Kidney tubule cell (primary cell): ENCODE data around the gene PTCRA.
A peak's percentile ranks its signal among the peaks of the same experiment; 100 is the strongest.
"Not testable (repeated sequence)": the region's sequence is repeated elsewhere in the genome, so short reads cannot be mapped to it uniquely, and the experiment has no call there.

ENCODE experiments used
- DNase-seq: peaks from one replicate; pipeline ENCODE4 v3.0.0-alpha.2; 2018; ENCODE audit warnings: low spot score

The PTCRA gene

DNA sequence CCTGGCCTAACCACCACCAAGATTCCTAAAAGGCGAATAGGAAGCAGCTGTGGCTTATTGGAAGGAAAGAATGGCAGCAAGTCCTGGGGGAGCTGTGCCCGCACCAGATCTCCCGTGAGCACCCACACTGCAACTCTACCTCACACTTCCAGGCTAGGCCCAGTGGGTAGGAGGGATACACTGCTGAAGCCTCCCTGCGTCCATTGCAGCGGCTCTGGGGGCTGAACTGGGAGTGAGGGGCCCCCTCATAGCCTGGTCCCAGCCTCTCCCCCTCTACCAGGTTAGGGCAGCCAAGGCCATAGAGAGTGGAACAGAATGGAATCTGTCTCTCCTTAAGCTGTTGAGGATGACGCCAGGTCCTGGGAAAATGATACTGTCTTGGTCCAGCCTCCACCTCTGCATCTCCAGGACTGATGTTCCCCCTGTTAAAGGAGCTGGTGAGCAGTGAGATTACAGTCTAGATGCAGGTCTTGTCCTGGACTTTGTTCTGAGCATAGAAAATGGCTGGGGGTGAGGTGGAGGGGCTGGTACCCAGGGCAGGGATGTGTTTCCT is 24.7 kb downstream of the PTCRA start:
- no peak for DNase-seq

DNA sequence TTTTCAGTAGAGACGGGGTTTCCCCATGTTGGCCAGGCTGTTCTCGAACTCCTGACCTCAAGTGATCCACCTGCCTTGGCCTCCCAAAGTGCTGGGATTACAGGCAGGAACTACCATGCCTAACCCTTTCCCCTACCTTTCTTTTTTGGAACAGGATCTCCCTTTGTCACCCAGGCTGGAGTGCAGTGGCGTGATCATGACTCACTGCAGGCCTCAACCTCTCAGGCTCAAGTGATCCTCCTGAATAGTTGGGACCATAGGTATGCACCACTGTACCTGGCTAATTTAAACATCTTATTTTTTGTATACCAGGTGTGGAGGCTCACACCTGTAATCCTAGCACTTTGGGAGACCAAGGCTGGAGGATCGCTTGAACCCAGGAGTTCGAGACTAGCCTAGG is 25.5 kb downstream of the PTCRA start:
- DNase-seq, result not testable (repeated sequence)

DNA sequence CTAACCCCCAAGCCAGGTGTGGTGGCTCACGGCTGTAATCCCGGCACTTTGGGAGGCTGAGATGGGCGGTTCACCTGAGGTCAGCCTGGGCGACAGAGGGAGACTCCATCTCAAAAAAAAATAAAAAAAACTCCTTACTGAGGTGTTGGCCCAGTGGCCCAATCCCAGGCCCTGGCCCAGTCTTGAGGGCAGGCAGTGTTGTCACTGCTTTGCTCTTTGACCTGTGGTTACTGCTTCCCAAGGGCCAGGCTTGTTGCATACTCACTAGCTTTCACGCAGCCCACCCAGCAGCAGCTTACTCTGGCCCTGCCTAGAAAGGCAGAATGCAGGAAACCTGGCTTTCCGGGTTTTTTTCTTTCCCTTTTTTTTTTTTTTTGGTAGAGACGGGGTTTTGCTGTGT is 26.6 kb downstream of the PTCRA start:
- DNase-seq, result no peak

DNA sequence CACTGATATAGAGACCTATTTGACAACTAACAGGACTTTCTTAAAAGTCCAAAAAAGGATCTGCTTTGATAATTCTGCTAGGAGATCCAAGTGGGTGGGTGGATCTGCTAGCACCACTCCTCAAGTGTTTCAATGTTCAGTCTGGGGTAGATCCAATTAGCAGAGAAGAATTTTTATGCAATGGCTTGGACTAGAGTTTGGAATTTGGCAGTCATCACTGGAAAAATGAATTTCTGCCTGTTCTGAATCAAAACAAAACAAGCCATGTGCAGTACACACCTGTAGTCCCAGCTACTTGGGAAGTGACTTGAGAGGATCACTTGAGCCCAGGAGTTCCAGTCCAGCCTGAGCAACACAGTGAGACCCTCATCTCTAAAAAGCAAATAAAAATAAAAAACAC is 32.1 kb downstream of the PTCRA start:
- no peak for DNase-seq

DNA sequence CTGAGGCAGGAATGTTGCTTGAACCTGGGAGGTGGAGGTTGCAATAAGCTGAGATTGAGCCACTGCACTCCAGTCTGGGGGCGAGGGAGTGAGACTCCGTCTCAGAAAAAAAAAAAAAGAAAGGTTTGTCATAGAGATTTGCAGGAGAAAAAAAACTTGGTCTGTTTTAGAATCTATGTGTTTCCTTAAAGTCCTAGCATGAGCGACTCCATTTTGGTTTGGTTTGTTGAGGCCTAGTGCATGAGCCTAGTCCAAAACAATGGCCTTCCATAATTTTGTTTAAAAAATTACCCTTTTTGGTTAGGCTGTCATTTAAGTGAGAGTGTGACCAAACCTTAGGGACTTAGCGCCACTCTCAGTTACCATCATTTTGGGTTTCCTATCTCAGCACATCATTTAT is 36.5 kb downstream of the PTCRA start:
- DNase-seq, result no peak

DNA sequence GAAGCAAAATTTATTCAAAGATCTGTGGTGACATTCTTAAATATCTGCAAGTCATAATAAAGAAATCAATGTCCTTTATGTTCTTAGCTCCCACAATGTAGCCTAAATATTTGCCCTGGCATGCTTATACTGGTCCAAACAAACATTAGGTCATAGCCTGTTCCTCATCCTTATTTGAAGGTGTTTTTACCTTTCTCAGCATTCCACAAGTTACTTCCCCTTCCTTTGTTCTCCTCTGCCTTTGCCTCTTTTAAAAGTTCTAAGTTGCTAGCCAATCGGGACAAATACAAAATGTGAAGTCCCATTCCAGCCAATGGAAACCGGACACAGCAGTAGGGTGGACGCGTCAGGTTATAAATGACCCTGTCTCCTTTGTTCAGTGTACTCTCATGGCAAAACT is 38.6 kb downstream of the PTCRA start:
- DNase-seq, result not testable (repeated sequence)

DNA sequence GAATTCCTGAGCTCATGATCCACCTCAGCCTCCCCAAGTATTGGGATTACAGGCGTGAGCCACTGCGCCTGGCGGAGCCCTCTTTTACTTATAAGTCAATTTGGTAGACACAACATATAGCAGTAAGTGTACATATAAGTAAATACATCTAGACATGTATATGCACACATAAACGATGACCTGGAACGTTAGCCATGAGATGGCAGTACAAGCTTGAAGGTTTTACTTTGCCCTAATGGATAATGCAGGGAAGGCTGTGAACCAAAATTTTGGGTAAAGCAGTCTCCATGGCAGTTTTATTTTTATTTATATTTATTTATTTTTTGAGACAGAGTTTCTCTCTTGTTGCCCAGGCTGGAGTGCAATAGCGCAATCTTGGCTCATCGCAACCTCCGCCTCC is 42.3 kb downstream of the PTCRA start:
- no peak for DNase-seq

DNA sequence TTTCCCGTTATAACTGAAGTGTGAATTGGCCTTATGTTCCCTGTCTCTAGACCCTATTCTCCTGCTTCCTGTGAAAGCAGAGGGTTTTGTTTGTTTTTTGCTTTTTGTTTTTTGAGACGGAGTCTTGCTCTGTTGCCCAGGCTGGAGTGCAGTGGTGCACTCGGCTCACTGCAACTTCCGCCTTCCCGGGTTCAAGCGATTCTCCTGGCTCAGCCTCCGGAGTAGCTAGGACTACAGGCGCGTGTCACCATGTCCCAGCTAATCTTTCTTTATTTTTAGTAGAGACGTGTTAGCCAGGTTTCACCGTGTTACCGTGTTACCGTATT is 44.0 kb downstream of the PTCRA start:
- no peak for DNase-seq

DNA sequence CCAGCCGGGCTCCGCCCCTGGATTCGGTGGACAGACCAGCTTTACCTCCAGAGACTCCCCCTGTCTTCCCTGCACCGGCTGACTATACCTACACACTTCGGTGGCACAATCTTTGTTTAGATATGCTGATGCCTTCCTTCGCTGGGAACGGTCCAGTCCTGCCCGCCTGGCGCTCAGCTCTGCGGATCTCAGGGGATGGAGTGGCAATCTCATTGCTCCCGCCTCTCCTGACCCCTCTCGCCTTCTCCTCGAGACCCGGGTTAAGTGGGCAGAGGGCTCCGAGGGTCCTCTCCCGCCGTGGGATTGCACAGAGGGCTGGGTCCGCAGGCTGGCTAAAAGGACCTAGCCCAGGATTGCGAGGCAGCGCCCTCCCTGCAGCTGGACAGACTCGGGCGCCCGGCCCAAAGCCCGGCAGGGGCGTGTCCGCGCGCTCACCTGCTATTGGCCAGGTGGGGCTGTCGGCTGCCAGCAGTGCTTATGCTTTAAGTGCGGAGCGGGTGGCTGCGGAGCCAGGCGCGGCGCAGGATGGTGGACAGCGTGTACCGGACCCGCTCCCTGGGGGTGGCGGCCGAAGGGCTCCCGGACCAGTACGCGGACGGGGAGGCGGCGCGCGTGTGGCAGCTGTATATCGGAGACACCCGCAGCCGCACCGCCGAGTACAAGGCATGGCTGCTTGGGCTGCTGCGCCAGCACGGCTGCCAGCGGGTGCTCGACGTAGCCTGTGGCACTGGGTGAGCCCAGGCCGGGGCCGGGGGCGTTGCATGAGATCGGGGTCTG is 44.6 kb downstream of the PTCRA start, which contains the start of gene GNMT:
Gene GNMT (plus strand): TSS at position 512 of the 777 bp plus-strand sequence. CDS start 14 bp downstream, at position 526.
- DNase-seq, result peak; percentile 62

DNA sequence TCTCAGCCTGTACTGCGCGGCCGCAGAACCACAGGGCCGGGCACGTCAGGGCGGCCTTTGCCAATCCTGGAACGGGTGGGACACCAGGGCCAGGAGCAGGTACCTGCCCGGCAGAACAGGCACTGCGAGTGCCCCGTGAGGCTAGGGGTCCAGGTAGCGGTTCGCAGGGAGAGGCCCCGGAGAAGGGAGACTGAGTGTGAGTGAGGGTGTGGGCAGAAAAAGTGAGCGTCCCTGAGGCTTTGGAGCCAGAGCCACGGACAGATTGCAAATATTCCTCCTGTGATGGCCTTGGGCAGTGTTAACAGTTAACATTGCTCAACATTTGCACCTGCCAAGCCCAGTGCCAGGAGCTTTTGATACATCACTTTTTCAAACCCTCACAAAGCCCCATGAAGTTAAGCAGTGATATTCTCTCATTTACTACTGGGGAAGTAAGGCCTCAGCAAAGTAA is 45.2 kb downstream of the PTCRA start:
- no peak for DNase-seq

DNA sequence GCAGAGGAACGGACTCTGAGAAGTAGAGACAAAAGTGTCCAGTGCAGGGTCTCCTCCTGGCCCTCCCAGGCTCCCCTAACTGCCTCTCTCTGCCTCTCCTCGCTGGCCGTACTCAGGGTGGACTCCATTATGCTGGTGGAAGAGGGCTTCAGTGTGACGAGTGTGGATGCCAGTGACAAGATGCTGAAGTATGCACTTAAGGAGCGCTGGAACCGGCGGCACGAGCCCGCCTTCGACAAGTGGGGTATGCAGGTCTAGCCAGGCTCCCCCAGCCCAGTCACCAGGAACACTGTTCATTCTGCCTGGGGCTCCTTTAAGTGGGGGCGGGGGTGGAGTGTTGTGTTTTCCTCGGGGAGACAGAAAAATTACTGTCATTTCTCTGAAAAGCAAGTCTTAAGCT is 46.2 kb downstream of the PTCRA start:
- DNase-seq, result no peak

DNA sequence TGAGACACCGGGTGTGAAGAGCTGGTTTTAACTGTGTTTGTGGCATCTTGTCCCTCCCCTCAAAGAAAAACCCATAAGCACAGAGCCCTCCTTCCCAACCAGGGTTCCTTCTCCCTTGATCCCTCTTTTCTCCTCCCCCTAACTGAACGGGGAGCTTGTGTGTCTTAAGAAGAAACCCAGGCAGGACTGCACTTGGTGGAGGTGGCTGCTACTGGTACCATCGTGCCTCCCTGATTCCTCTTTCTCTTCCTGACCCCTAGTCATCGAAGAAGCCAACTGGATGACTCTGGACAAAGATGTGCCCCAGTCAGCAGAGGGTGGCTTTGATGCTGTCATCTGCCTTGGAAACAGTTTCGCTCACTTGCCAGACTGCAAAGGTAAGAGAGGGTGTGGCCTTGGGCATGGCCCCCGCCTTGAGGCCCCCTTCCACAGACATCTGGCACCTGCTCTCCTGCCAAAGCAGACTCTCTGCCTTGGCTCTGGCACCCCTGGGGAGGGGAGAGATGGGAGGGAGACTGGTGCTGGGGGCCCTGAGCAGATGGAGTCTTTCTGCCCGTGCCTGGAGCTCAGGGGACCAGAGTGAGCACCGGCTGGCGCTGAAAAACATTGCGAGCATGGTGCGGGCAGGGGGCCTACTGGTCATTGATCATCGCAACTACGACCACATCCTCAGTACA is 46.8 kb downstream of the PTCRA start:
- no peak for DNase-seq

DNA sequence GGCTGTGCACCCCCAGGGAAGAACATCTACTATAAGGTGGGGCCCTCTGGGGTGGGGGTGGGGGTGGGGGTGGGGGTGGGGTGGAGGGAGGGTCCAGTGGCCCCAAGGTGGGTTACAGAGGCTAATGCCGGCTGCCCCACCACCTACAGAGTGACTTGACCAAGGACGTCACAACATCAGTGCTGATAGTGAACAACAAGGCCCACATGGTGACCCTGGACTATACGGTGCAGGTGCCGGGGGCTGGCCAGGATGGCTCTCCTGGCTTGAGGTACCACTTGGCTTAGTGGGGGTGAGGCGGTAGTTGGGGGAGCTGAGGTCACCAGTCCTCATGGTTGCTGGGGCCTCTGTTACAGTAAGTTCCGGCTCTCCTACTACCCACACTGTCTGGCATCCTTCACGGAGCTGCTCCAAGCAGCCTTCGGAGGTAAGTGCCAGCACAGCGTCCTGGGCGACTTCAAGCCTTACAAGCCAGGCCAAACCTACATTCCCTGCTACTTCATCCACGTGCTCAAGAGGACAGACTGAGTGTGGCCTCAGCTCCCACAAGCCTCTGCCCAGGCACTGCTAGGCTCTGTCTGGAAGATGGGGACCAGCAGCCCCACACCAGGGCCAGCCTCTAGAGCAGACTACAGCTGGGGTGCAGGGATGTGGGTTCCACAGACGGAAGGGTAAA is 47.5 kb downstream of the PTCRA start:
- DNase-seq, result no peak

DNA sequence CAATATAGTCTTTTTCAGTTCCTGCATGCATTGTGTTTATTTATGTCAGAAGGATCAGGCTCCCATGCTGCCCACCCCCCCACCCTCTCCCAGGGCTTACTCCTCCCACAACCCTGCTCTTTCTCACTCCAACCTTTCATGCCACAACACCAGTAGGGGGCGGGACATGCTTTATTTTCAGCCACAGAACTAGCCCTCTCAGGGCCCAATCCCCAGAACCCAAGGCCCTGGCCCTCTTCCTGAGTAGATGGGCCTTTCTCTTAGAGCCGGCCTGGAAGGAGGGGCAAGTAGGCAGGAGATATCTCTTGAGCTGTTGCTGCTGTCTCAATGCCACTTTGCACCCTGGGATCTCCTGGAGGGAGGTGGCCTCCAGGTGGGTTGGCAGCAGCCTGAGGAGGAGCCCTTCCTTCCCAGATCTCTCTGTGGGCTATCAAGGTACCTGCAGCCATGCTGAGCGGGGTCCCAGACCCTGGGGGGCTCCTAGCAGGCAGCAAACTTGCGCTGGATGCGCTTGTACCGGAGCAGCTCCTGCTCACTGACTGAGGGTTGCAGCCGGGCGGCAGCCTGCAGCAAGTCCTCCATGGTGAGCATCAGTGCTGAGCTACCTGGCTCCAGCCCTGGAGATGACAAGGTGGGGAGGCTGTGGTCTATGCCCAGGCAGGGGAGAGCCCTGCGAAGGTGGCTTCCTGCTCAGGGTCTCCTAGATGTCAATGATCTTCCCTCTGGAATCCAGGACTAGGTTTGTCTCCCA is 48.2 kb downstream of the PTCRA start:
- peak; percentile 30 for DNase-seq

DNA sequence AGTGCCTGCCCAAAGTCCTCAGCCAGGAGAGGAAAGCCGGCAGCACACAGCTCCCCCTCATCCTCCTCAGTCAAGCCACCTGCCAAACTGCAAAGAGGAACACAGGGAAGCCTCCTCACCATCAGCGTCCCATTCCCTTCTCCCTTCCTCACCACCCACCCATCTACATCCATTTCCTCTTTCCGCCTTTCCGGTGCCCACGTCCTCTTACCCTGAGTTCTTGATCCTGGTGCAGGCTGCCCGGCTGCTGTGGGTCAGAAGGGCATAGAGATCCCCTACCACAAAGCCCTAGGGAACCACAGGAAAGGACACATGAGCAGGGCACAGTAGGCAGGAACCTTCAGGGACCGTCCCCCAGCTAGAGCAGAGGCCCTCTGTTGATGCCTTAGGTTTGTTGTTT is 50.7 kb downstream of the PTCRA start:
- DNase-seq, result no peak

DNA sequence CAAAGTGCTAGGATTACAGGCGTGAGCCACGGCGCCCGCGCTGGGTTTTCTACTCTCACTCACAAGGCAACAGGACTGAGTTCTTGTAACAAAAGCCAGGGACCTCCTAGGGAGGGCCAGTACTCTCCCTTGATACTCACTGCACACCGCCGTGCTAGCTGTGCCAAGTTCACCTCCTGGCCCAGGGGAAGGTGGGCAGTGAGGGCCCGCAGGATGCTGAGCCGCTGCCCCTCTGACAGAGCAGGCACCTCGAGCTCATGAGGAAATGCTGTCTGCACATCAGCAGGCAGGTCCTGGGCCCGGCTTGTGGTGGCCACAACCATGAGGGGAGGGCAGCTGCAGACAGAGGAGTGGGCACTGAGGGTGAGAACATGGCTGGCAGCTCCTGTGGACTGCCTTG is 51.4 kb downstream of the PTCRA start:
- DNase-seq, result no peak

DNA sequence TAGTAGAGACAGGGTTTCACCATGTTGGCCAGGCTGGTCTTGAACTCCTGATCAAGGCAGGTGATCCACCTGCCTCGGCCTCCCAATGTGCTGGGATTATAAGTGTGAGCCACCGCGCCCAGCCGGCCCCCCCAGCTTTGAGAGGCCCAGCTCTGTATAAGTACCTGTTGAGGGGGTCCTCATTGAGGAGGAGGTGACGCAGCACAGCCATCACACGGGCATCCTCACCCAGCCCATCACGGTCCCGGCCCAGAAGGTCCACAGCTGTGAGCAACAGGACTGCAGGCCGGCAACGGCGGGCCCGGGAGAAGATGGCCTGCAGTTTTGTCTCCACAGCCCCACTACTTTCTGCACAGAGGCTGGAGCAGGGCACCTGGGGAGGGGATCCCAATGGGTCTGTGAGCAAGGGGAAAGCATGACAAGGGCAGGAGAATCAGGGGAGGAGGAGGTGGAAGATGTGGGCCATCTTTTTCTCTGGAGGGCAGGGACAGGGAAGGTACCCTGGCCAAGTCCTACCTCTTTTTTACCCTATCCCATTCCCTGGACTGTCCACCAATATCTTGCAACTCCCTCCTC is 52.4 kb downstream of the PTCRA start:
- DNase-seq, result no peak

DNA sequence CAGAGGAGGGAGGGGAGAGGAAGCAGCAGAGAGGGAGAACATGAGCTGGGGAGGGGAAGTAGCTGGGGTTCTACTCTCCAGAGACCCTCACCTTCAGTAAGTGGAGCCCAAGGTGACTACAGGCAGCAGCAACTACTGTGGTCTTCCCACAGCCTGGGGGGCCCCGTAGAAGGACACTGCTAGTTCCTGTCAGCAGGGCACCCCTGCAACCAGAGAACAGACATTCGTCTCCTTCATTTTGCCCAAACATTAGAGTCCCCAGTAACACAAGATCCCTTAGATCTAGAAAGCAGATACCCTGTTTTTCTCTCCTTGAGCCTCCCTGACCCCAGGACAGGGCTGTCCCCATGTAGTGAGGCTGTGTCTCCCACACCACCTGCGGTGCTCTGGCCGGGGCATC is 52.9 kb downstream of the PTCRA start:
- DNase-seq, result no peak

DNA sequence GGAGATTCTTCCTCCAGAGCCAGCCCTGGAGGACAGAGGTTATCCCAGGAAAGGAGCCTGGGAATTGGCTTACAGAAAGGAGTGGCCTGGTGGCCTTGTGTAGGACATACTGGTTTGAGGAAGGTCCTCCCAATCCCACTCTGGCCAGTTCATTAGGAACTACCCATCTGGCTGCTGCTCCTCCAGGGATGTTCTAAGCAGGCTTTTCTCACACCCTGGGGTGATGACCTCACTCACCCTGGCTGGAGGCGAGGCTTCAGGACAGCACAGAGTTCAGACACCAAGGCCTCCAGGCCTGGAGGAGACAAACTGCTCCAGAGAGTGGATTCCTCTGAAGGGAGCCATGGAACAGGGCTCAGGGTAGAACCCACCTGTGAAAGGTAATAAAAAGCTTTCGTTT is 53.6 kb downstream of the PTCRA start:
- no peak for DNase-seq

DNA sequence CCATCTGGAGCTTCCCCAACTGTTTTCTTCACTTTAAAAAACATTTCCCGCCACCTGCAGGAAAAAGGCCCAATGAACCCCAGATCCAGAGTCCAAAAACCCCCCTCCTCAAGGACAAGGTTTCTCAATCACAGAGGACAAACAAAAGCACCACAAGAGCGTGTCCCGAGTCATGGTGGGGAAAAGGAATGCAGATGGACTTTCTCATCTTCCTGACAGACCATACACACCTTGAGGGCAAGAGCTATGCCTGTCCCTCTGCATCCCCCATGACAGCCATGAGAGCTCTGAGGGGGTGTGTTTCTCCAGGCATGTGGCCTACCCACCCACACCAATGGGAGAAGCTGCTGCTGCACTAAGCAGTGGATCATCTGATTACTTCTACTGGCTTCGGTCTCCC is 54.1 kb downstream of the PTCRA start:
- no peak for DNase-seq

DNA sequence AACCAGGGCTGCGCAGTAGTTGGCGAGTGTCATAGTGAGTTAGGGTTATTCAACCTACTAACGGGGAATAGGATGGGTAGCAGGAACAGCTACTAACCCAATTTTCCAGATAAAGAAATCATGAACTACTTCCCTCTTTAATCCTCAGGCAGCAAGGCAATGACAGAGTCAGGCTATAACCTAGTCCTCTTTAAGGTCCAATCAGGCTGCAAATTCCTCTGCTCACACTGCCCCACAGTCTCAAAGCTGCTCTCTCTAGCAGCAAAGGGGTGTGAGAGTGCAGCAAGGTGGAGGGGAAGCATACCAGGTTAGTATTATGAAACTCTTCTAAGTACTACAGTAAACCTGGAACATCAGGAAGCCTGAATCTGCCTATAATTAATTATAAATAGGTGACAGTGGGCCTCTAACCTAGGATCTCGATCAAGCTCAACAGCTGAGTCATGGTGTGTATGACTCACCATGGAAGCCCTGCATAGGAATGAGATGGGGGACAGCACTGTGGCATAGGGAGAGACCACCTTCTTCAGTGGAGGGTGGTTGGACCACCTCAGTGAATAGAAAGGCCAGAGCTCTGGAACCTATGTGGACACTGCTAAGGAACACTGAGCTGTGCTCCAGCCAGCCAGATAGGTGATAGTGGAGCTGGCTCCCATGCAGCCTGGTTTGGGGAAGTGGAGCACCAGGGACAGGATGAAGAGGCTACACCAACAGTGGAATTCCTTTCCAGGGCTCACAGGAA is 55.2 kb downstream of the PTCRA start:
- DNase-seq, result peak; percentile 57
